Left lung (tissue), 10 donors: ENCODE results near the gene CSF1R. TPM values are rescaled to one million over a fixed set of nuclear protein-coding genes. Genes with fewer than 3 reads are reported as not detected.
"Not testable (repeated sequence)": the region's sequence is repeated elsewhere in the genome, so short reads cannot be mapped to it uniquely, and the experiment has no call there.

Source experiments
- ATAC-seq: fragments of 200-7000 bp; cut with Tn5 transposase; one replicate; pipeline ENCODE4 v1.9.1; 2020; ENCODE audit warnings: moderate library complexity
- DNase-seq, 4 donors: peaks; one replicate each; pipeline ENCODE4 v3.0.0-alpha.2; 2013 to 2020
- H3K27ac ChIP-seq, 2 donors: fragments of 200-600 bp; sonication (generic) in 1 of 2; one replicate each; pipeline versions ENCODE4 v1.5.0 to v1.8.0; 2020 to 2021
- H3K27me3 ChIP-seq, 2 donors: fragments of 200-600 bp; sonication (generic) in 1 of 2; one replicate each; pipeline versions ENCODE4 v1.5.0 to v1.8.0; 2020 to 2021
- H3K36me3 ChIP-seq, 2 donors: fragments of 200-600 bp; sonication (generic) in 1 of 2; one replicate each; pipeline versions ENCODE4 v1.5.0 to v1.8.0; 2020 to 2021
- H3K4me1 ChIP-seq, 2 donors: fragments of 200-600 bp; one replicate each; pipeline ENCODE4 v1.8.0; 2021
- H3K4me3 ChIP-seq, 2 donors: fragments of 200-600 bp; sonication (generic) in 1 of 2; one replicate each; pipeline versions ENCODE4 v1.5.0 to v1.8.0; 2020 to 2021; ENCODE audit warnings: mild to moderate bottlenecking in 1 of 2
- H3K9me3 ChIP-seq, 2 donors: fragments of 200-600 bp; sonication (generic) in 1 of 2; one replicate each; pipeline versions ENCODE4 v1.5.0 to v1.8.0; 2020 to 2021
- CTCF ChIP-seq, 2 donors: fragments of 200-600 bp; sonication (generic) in 1 of 2; IDR thresholded peaks; one replicate each; pipeline versions ENCODE4 v1.5.0 to v1.8.0; 2021; ENCODE audit warnings: antibody characterized with exemption in 2 of 2
- intact Hi-C, 2 donors: fragments of 100-400 bp; cut with DNase I; formaldehyde crosslinking; loops; one replicate each; pipeline versions ENCODE4 v1.11.2 to v1.14.2; 2022
- polyA plus RNA-seq, 6 donors: library from polyadenylated mRNA; unstranded; fragments of 120-200 nt; gene quantifications; one replicate each; pipeline ENCODE4 v1.2.1, GENCODE V29; 2013; ENCODE audit not compliant: insufficient read length in 6 of 6
- total RNA-seq, 2 donors: library from RNA; stranded (reverse); fragmentation: NEBNext Ultra II Directional; extraction: Animal tissue kit (Norgen Biotek cat#: 25700); gene quantifications; one replicate each; pipeline ENCODE4 v1.2.1, GENCODE V29; 2021
- donor health status: DM: no; HTN: yes; CAD: no.
- donor health status: DM: no; HTN: no; CAD: no.

The CSF1R gene
- total and polyA plus RNA-seq, 8 donors: 22.7 to 93.1 (median 26.0) TPM

GRCh38 chr5:150085191-150085912 lies 1.0 kb downstream of the CSF1R start:
- no peak for DNase-seq
- TF ChIP-seq CTCF (IDR thresholded peaks at IDR 0.05): no peak

GRCh38 chr5:150084754-150085153 lies 1.6 kb downstream of the CSF1R start:
- H3K27me3 ChIP-seq, intact Hi-C loops, H3K27ac ChIP-seq, H3K9me3 ChIP-seq, DNase-seq, ATAC-seq: not testable (repeated sequence)
- H3K36me3 ChIP-seq: peaks cover 0 to 10% of the 10 kb centered on the region in 2 donors
- peaks cover 6 to 24% of the 10 kb centered on the region in 2 donors for H3K4me1 ChIP-seq
- peak overlapping the region in 1 of 2 donors; percentile 46 for H3K4me3 ChIP-seq

More at GRCh38 chr5:150085191-150085912, 1.0 kb downstream of the CSF1R start:
- Histone ChIP-seq H3K36me3 (peaks cover 0 to 4% of the 10 kb centered on the region in 2 donors), H3K27me3 (no peaks in the 10 kb centered on the region), H3K9me3 (no peaks in the 10 kb centered on the region), H3K4me1 (peaks cover 6 to 24% of the 10 kb centered on the region in 2 donors), H3K4me3 (peak overlapping the region; percentile 9 to 46), H3K27ac (no peak overlapping the region)
- no peak for ATAC-seq
- intact Hi-C loops: no loop called here

- H3K36me3 ChIP-seq: peaks cover 0 to 20% of the 10 kb centered on the region in 2 donors
- peak overlapping the region in 1 of 2 donors; percentile 46 for H3K4me3 ChIP-seq
- H3K4me1 ChIP-seq: peaks cover 6 to 24% of the 10 kb centered on the region in 2 donors
- H3K27me3 ChIP-seq: no peaks in the 10 kb centered on the region
- ATAC-seq (peak; percentile 7), DNase-seq (no peak)
- no peaks in the 10 kb centered on the region for H3K9me3 ChIP-seq
- no peak for TF ChIP-seq CTCF (IDR thresholded peaks at IDR 0.05)
- H3K27ac ChIP-seq: peak overlapping the region in 1 of 2 donors; percentile 68
- intact Hi-C loops: no loop called here
Measured at GRCh38 chr5:150082889-150083288, 3.5 kb downstream of the CSF1R start.

GRCh38 chr5:150082374-150082773 lies 4.0 kb downstream of the CSF1R start:
- no peak for ATAC-seq
- peak overlapping the region in 1 of 2 donors; percentile 68 for H3K27ac ChIP-seq
- H3K27me3 ChIP-seq: no peaks in the 10 kb centered on the region
- intact Hi-C loops: no loop called here
- no peaks in the 10 kb centered on the region for H3K9me3 ChIP-seq
- peak overlapping the region in 1 of 2 donors; percentile 46 for H3K4me3 ChIP-seq
- DNase-seq: no peak
- TF ChIP-seq CTCF (IDR thresholded peaks at IDR 0.05): no peak
- peaks cover 6 to 24% of the 10 kb centered on the region in 2 donors for H3K4me1 ChIP-seq
- peaks cover 0 to 24% of the 10 kb centered on the region in 2 donors for H3K36me3 ChIP-seq

- H3K4me3 ChIP-seq: peak overlapping the region in 1 of 2 donors; percentile 46
- TF ChIP-seq CTCF (IDR thresholded peaks at IDR 0.05): no peak
- peak; percentile 87 for ATAC-seq
- no peaks in the 10 kb centered on the region for H3K27me3 ChIP-seq
- no peaks in the 10 kb centered on the region for H3K9me3 ChIP-seq
- DNase-seq: peak; percentile 27 to 89 (median 74)
- peaks cover 6 to 24% of the 10 kb centered on the region in 2 donors for H3K4me1 ChIP-seq
- H3K36me3 ChIP-seq: peaks cover 0 to 30% of the 10 kb centered on the region in 2 donors
- intact Hi-C loops: no loop called here
- H3K27ac ChIP-seq: peak overlapping the region in 1 of 2 donors; percentile 68
Measured at GRCh38 chr5:150081541-150082283, 4.6 kb downstream of the CSF1R start.
